Spleen (tissue), 11 donors: ENCODE data around the gene SCNN1G. TPM values are rescaled to one million over a fixed set of nuclear protein-coding genes. Genes with fewer than 3 reads are reported as not detected.

Experiments
- DNase-seq: peaks from one replicate; pipeline ENCODE4 v3.0.0-alpha.2; 2020
- H3K27ac ChIP-seq, 8 donors: fragments of 200-600 bp; sonication (generic) in 7 of 8; 1 replicate in 4 of 8; 2 replicates in 4 of 8; pipeline versions ENCODE4 v1.5.0 to v1.8.0; 2016 to 2021; ENCODE audit warnings: inconsistent platforms in 4 of 8, mild to moderate bottlenecking in 4 of 8, moderate library complexity in 1 of 8
- H3K27me3 ChIP-seq, 7 donors: fragments of 200-600 bp; sonication (generic) in 6 of 7; replicated peaks in 1 of 7; 1 replicate in 4 of 7; 2 replicates in 3 of 7; pipeline versions ENCODE4 v1.5.0 to v1.8.0; 2016 to 2021; ENCODE audit warnings: inconsistent platforms in 3 of 7, mild to moderate bottlenecking in 1 of 7
- H3K36me3 ChIP-seq, 6 donors: fragments of 200-600 bp; sonication (generic) in 5 of 6; 1 replicate in 4 of 6; 2 replicates in 2 of 6; pipeline versions ENCODE4 v1.5.0 to v1.8.0; 2016 to 2021; ENCODE audit warnings: inconsistent platforms in 2 of 6
- H3K4me1 ChIP-seq, 6 donors: fragments of 200-600 bp; sonication (generic) in 5 of 6; 1 replicate in 3 of 6; 2 replicates in 3 of 6; pipeline versions ENCODE4 v1.5.0 to v1.8.0; 2016 to 2021; ENCODE audit warnings: inconsistent platforms in 3 of 6
- H3K4me3 ChIP-seq, 8 donors: fragments of 200-600 bp; sonication (generic) in 7 of 8; 1 replicate in 4 of 8; 2 replicates in 4 of 8; pipeline versions ENCODE4 v1.5.0 to v1.8.0; 2016 to 2021; ENCODE audit warnings: inconsistent platforms in 4 of 8, mild to moderate bottlenecking in 4 of 8, moderate library complexity in 2 of 8
- H3K9me3 ChIP-seq, 8 donors: fragments of 200-600 bp; sonication (generic) in 7 of 8; 1 replicate in 4 of 8; 2 replicates in 4 of 8; pipeline versions ENCODE4 v1.5.0 to v1.8.0; 2016 to 2021; ENCODE audit warnings: inconsistent platforms in 4 of 8
- CTCF ChIP-seq, 11 experiments: fragments of 200-600 bp in 7 of 11; fragments of 450-650 bp in 4 of 11; sonication (generic) in 4 of 11; IDR thresholded peaks in 8 of 11; conservative IDR thresholded peaks in 3 of 11; 1 replicate in 7 of 11; 2 replicates in 4 of 11; pipeline versions ENCODE4 v1.4.0 to v1.8.0; 2016 to 2021; ENCODE audit warnings: antibody characterized with exemption in 11 of 11, inconsistent platforms in 4 of 11, mild to moderate bottlenecking in 1 of 11
- POLR2A ChIP-seq, 3 donors: fragments of 450-650 bp; IDR thresholded peaks; one replicate each; pipeline ENCODE4 v1.5.1; 2017; ENCODE audit warnings: antibody characterized with exemption in 3 of 3, mild to moderate bottlenecking in 1 of 3
- POLR2AphosphoS5 ChIP-seq, 3 donors: sonication (generic); formaldehyde crosslinking; IDR thresholded peaks; one replicate each; pipeline ENCODE4 v1.5.1; 2017; ENCODE audit warnings: antibody characterized with exemption in 3 of 3
- WGBS, 5 donors: extraction: QIAGEN DNeasy Blood & Tissue Kit in 3 of 5; methylation state at CpG; one replicate each; pipeline versions ENCODE4 v1.1.5 to v1.1.7; 2013 to 2018; 5-methylcytosine and 5-hydroxymethylcytosine counted together
- intact Hi-C: fragments of 100-400 bp; cut with DNase I; formaldehyde crosslinking; loops from one replicate; pipeline ENCODE4 v1.15.0; 2023; ENCODE audit warnings: low total_unique reads
- polyA plus RNA-seq, 3 donors: library from polyadenylated mRNA; stranded (reverse); fragments of 200-250 nt; gene quantifications; one replicate each; pipeline ENCODE4 v1.2.1, GENCODE V29; 2013
- total RNA-seq, 7 donors: library from RNA; depleted of rRNA in 3 of 7; stranded (reverse); fragments of >200 nt in 3 of 7; fragmentation: NEBNext Ultra II Directional in 4 of 7; extraction: Animal tissue kit (Norgen Biotek cat#: 25700) in 4 of 7; gene quantifications; one replicate each; pipeline versions ENCODE4 v1.1.0 to v1.2.1, GENCODE V29; 2016 to 2021
- donor health status: healthy with polysubstance abuse.
- donor health status: DM: no; HTN: no; CAD: no; lungs with moderate emphysema.
- donor health status: DM: no; HTN: no; CAD: no.
- donor health status: Bipolar disorder and iron deficiency.
- donor health status: healthy.
- donor health status: DM: no; HTN: no; CAD: no.
- donor health status: DM: yes; HTN: yes; CAD: no.

Gene SCNN1G
- total and polyA plus RNA-seq, 10 donors: 0.03 TPM; not detected in 8

- no peaks in the 10 kb centered on the region for H3K9me3 ChIP-seq
- no peak overlapping the region for H3K27ac ChIP-seq
- DNase-seq: no peak
- peaks cover 0 to 82% (median 38%) of the 10 kb centered on the region in 7 donors for H3K27me3 ChIP-seq
- TF ChIP-seq CTCF (IDR thresholded peaks at IDR 0.05 in 8 of 11, conservative IDR thresholded peaks at IDR 0.05 in 3 of 11) (no peak), POLR2A (IDR thresholded peaks at IDR 0.05) (no peak), POLR2AphosphoS5 (IDR thresholded peaks at IDR 0.05) (no peak)
- intact Hi-C loops: no loop called here
- H3K36me3 ChIP-seq: no peaks in the 10 kb centered on the region
- WGBS, 5 donors: 58 to 69% (median 60%) methylated on average over 11 of the region's 11 CpGs
- H3K4me3 ChIP-seq: no peak overlapping the region
- peaks cover 12 to 20% (median 14%) of the 10 kb centered on the region in 6 donors for H3K4me1 ChIP-seq
Measured at GRCh38 chr16:23185656-23186055, 3.1 kb downstream of the SCNN1G start.

- intact Hi-C loops: no loop called here
- 69 to 81% (median 75%) methylated on average over 22 to 24 of the region's 24 CpGs for WGBS, 5 donors
- Histone ChIP-seq H3K36me3 (no peaks in the 10 kb centered on the region), H3K4me3 (no peak overlapping the region), H3K9me3 (no peaks in the 10 kb centered on the region), H3K27ac (no peak overlapping the region), H3K4me1 (peaks cover 12 to 20% (median 14%) of the 10 kb centered on the region in 6 donors), H3K27me3 (peaks cover 0 to 77% (median 34%) of the 10 kb centered on the region in 7 donors)
- no peak for DNase-seq
- TF ChIP-seq POLR2AphosphoS5 (IDR thresholded peaks at IDR 0.05) (no peak), POLR2A (IDR thresholded peaks at IDR 0.05) (no peak), CTCF (IDR thresholded peaks at IDR 0.05 in 8 of 11, conservative IDR thresholded peaks at IDR 0.05 in 3 of 11) (no peak)
Measured at GRCh38 chr16:23186171-23186570, 3.6 kb downstream of the SCNN1G start.

GRCh38 chr16:23187341-23187740, 4.8 kb downstream of the SCNN1G start:
- peaks cover 8 to 13% (median 9%) of the 10 kb centered on the region in 6 donors for H3K4me1 ChIP-seq
- no peaks in the 10 kb centered on the region for H3K36me3 ChIP-seq
- peaks cover 0 to 65% (median 25%) of the 10 kb centered on the region in 7 donors for H3K27me3 ChIP-seq
- 41 to 65% (median 54%) methylated on average over 3 of the region's 3 CpGs for WGBS, 5 donors
- intact Hi-C loops: no loop called here
- DNase-seq: no peak
- H3K9me3 ChIP-seq: no peaks in the 10 kb centered on the region
- H3K27ac ChIP-seq: no peak overlapping the region
- TF ChIP-seq CTCF (IDR thresholded peaks at IDR 0.05 in 8 of 11, conservative IDR thresholded peaks at IDR 0.05 in 3 of 11): no peak
- no peak for TF ChIP-seq POLR2AphosphoS5 (IDR thresholded peaks at IDR 0.05)
- no peak for TF ChIP-seq POLR2A (IDR thresholded peaks at IDR 0.05)
- no peak overlapping the region for H3K4me3 ChIP-seq

GRCh38 chr16:23188911-23189310, 6.4 kb downstream of the SCNN1G start:
- Histone ChIP-seq H3K9me3 (no peaks in the 10 kb centered on the region), H3K4me1 (no peaks in the 10 kb centered on the region), H3K27ac (no peak overlapping the region), H3K36me3 (no peaks in the 10 kb centered on the region), H3K27me3 (peaks cover 0 to 49% (median 10%) of the 10 kb centered on the region in 7 donors), H3K4me3 (no peak overlapping the region)
- 61 to 94% (median 81%) methylated on average over 2 of the region's 2 CpGs for WGBS, 5 donors
- intact Hi-C loops: no loop called here
- TF ChIP-seq POLR2AphosphoS5 (IDR thresholded peaks at IDR 0.05) (no peak), CTCF (IDR thresholded peaks at IDR 0.05 in 8 of 11, conservative IDR thresholded peaks at IDR 0.05 in 3 of 11) (no peak), POLR2A (IDR thresholded peaks at IDR 0.05) (no peak)
- no peak for DNase-seq
